ENCODE results near the gene RAB40A. TPM values are rescaled to one million over a fixed set of nuclear protein-coding genes. Genes with fewer than 3 reads are reported as not detected.
"Not testable (repeated sequence)": the region's sequence is repeated elsewhere in the genome, so short reads cannot be mapped to it uniquely, and the experiment has no call there.

Gene RAB40A
- total RNA-seq, 2 experiments from 2014 or later = 0.38 to 0.50 TPM

GRCh38 chrX:103461156-103461555 lies 58.1 kb downstream of the RAB40A start:
- no peaks in the 10 kb centered on the region for H3K9me2 ChIP-seq (ENCODE audit: insufficient read depth, low read length)
- H4K20me1 ChIP-seq (ENCODE audit: insufficient read depth, low read length) = no peaks in the 10 kb centered on the region
- intact Hi-C loops (cut with micrococcal nuclease; ENCODE audit: unreplicated experiment) = no loop called here
- no peak for DNase-seq (ENCODE audit: low spot score)
- CTCF ChIA-PET (ENCODE audit: unreplicated experiment) = no interaction called here
- H3K79me2 ChIP-seq (ENCODE audit: insufficient read depth, low read depth, low read length) = no peaks in the 10 kb centered on the region
- no peak overlapping the region for H3K4me2 ChIP-seq (ENCODE audit: low read length)
- no peaks in the 10 kb centered on the region for H3K4me1 ChIP-seq (ENCODE audit: insufficient read depth, low read length, poor library complexity, severe bottlenecking)
- no peaks in the 10 kb centered on the region for H3K36me3 ChIP-seq (ENCODE audit: insufficient read depth, low read length)
- POLR2A ChIA-PET = no interaction called here
- H3K27ac ChIP-seq (ENCODE audit: low read depth, low read length, poor library complexity, severe bottlenecking) = no peak overlapping the region
- H2AFZ ChIP-seq (ENCODE audit: low read length) = no peak overlapping the region
- no peak for TF ChIP-seq EZH2phosphoT487 (IDR thresholded peaks at IDR 0.05; ENCODE audit: borderline replicate concordance, low read depth, low read length)
- no peak overlapping the region for H3K4me3 ChIP-seq (ENCODE audit: low read depth, low read length, poor library complexity, severe bottlenecking)
- no TSS peak for BruUV-seq (replicated peaks)
- no peaks in the 10 kb centered on the region for H3K9me3 ChIP-seq (ENCODE audit: low read length)

DNA sequence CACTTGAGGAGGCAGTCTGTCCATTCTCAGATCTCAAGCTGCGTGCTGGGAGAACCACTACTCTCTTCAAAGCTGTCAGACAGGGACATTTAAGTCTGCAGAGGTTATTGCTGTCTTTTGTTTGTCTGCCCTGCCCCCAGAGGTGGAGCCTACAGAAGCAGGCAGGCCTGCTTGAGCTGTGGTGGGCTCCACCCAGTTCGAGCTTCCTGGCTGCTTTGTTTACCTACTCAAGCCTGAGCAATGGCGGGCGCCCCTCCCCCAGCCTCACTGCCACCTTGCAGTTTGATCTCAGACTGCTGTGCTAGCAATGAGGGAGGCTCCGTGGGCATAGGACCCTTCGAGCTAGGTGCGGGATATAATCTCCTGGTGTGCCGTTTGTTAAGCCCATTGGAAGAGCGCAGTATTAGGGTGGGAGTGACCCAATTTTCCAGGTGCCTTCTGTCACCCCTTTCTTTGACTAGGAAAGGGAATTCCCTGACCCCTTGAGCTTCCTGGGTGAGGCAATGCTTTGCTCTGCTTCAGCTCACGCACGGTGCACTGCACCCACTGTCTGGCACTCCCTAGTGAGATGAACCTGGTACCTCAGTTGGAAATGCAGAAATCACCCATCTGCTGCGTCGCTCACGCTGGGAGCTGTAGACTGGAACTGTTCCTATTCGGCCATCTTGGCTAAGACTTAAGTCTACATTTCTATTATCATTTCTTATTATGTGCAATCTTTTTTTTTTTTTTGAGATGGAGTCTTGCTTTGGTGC lies 59.1 kb downstream of the RAB40A start:
- BruUV-seq (replicated peaks); H3K4me1 ChIP-seq (ENCODE audit: insufficient read depth, low read length, poor library complexity, severe bottlenecking); POLR2A ChIA-PET; H3K9me2 ChIP-seq (ENCODE audit: insufficient read depth, low read length); H4K20me1 ChIP-seq (ENCODE audit: insufficient read depth, low read length); DNase-seq (ENCODE audit: low spot score); H3K79me2 ChIP-seq (ENCODE audit: insufficient read depth, low read depth, low read length); H3K4me2 ChIP-seq (ENCODE audit: low read length); H3K27ac ChIP-seq (ENCODE audit: low read depth, low read length, poor library complexity, severe bottlenecking); CTCF ChIA-PET (ENCODE audit: unreplicated experiment); H3K9me3 ChIP-seq (ENCODE audit: low read length); intact Hi-C loops (cut with micrococcal nuclease; ENCODE audit: unreplicated experiment); H3K36me3 ChIP-seq (ENCODE audit: insufficient read depth, low read length); H3K4me3 ChIP-seq (ENCODE audit: low read depth, low read length, poor library complexity, severe bottlenecking); H2AFZ ChIP-seq (ENCODE audit: low read length): not testable (repeated sequence)

GRCh38 chrX:103453655-103454054 lies 65.6 kb downstream of the RAB40A start:
- Histone ChIP-seq H4K20me1 (ENCODE audit: insufficient read depth, low read length) (no peaks in the 10 kb centered on the region), H3K9me3 (ENCODE audit: low read length) (no peaks in the 10 kb centered on the region), H3K9me2 (ENCODE audit: insufficient read depth, low read length) (no peaks in the 10 kb centered on the region), H3K4me3 (ENCODE audit: low read depth, low read length, poor library complexity, severe bottlenecking) (no peak overlapping the region), H3K79me2 (ENCODE audit: insufficient read depth, low read depth, low read length) (no peaks in the 10 kb centered on the region), H2AFZ (ENCODE audit: low read length) (no peak overlapping the region), H3K4me1 (ENCODE audit: insufficient read depth, low read length, poor library complexity, severe bottlenecking) (no peaks in the 10 kb centered on the region), H3K36me3 (ENCODE audit: insufficient read depth, low read length) (no peaks in the 10 kb centered on the region), H3K27ac (ENCODE audit: low read depth, low read length, poor library complexity, severe bottlenecking) (no peak overlapping the region), H3K4me2 (ENCODE audit: low read length) (no peak overlapping the region)
- no TSS peak for BruUV-seq (replicated peaks)
- TF ChIP-seq CTCF (conservative IDR thresholded peaks at IDR 0.05; ENCODE audit: low read length) (no peak), EZH2phosphoT487 (IDR thresholded peaks at IDR 0.05; ENCODE audit: borderline replicate concordance, low read depth, low read length) (no peak)
- POLR2A ChIA-PET = interaction anchor here (0.9 kb wide), 1 partner anchor 15 kb away, joined by 3 read pairs; no protein-coding TSS in a partner anchor
- intact Hi-C loops (cut with micrococcal nuclease; ENCODE audit: unreplicated experiment) = no loop called here
- CTCF ChIA-PET (ENCODE audit: unreplicated experiment) = no interaction called here
- DNase-seq (ENCODE audit: low spot score) = no peak

Other genes starting within 250 kb of the RAB40A start
- not detected in 2 replicates for gene TCEAL5, start 242.7 kb downstream of the RAB40A start, total RNA-seq (2014; rRNA removed; shearing (Covaris generic))
- not detected in 2 replicates for gene TCEAL5, start 242.7 kb downstream of the RAB40A start, total RNA-seq (2022)
- gene BEX2, start 208.5 kb downstream of the RAB40A start, total RNA-seq (2014; rRNA removed; shearing (Covaris generic)) = 4.9 and 7.5 TPM in 2 replicates
- 4.4 and 5.7 TPM in 2 replicates for gene BEX2, start 208.5 kb downstream of the RAB40A start, total RNA-seq (2022)
- not detected in 2 replicates for gene TCEAL7, start 189.2 kb downstream of the RAB40A start, total RNA-seq (2014; rRNA removed; shearing (Covaris generic))
- not detected in 2 replicates for gene TCEAL7, start 189.2 kb downstream of the RAB40A start, total RNA-seq (2022)
- 1.2 and 2.0 TPM in 2 replicates for gene TCEAL9, start 163.0 kb downstream of the RAB40A start, total RNA-seq (2014; rRNA removed; shearing (Covaris generic))
- gene TCEAL9, start 163.0 kb downstream of the RAB40A start, total RNA-seq (2022) = not detected in 2 replicates
- gene BEX3, start 143.0 kb downstream of the RAB40A start, total RNA-seq (2014; rRNA removed; shearing (Covaris generic)) = not detected in 2 replicates
- gene BEX3, start 143.0 kb downstream of the RAB40A start, total RNA-seq (2022) = not detected in 2 replicates
- gene TCEAL4, start 66.0 kb upstream of the RAB40A start, total RNA-seq (2014; rRNA removed; shearing (Covaris generic)) = 4.5 and 15.1 TPM in 2 replicates
- 8.8 and 9.9 TPM in 2 replicates for gene TCEAL4, start 66.0 kb upstream of the RAB40A start, total RNA-seq (2022)
- 0.19 and 0.33 TPM in 2 replicates for gene TCEAL3, start 88.5 kb upstream of the RAB40A start, total RNA-seq (2014; rRNA removed; shearing (Covaris generic))
- gene TCEAL3, start 88.5 kb upstream of the RAB40A start, total RNA-seq (2022) = 4.0 and 5.5 TPM in 2 replicates
- 11.7 and 28.2 TPM in 2 replicates for gene TCEAL1, start 109.5 kb upstream of the RAB40A start, total RNA-seq (2014; rRNA removed; shearing (Covaris generic))
- 17.4 and 18.1 TPM in 2 replicates for gene TCEAL1, start 109.5 kb upstream of the RAB40A start, total RNA-seq (2022)
- 165 and 201 TPM in 2 replicates for gene MORF4L2, start 167.2 kb upstream of the RAB40A start, total RNA-seq (2014; rRNA removed; shearing (Covaris generic))
- 223 and 257 TPM in 2 replicates for gene MORF4L2, start 167.2 kb upstream of the RAB40A start, total RNA-seq (2022)
- gene TMEM31, start 191.4 kb upstream of the RAB40A start, total RNA-seq (2014; rRNA removed; shearing (Covaris generic)) = not detected in 2 replicates
- 0.53 and 0.65 TPM in 2 replicates for gene TMEM31, start 191.4 kb upstream of the RAB40A start, total RNA-seq (2022)